ENCODE measurements around the gene IFNL3.

DNA sequence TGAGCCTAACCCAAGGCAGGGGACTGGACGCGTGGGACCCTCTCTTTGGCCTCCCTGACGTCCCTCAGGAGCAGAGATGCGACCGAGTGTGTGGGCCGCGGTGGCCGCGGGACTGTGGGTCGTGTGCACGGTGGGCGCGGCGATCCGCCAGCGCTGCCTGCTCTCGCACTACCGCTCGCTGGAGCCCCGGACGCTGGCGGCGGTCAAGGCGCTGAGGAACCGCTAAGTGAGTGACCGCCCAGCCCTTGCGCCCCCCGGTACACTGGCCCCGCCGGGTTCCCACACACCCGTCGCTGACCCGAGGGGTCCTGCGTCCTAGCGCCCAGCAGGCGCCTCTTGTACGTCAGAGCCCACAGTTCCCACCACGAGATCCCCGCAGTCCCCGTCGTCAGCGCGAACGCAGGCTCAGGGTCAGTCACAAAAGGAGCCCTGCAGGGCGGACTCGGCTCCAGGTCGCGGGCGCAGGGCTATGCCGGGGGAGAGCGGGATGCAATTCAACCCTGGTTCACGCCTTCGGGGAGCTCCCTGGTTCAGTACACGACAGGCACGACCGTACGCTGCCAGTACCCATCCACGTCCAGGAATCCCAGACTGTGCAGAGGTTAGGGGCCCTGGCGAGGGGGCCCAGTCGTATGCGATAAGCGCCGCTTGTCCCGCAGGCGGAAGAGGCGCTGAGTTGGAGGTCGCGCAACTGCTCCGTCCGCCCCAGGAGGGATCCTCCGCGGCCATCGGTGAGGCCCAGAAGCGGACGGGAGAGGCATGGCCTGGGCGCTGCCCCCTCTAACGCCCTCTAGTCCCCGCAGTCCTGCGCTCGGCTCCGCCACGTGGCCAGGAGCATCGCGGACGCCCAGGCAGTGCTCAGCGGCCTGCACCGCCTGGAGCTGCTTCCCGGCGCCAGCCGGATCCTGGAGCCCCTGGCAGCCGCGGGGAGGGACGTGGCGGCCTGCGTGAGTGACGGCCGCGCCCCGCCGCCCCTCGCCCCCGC is 19.8 kb upstream of the IFNL3 start:
- TF ChIP-seq, protein P1, sequence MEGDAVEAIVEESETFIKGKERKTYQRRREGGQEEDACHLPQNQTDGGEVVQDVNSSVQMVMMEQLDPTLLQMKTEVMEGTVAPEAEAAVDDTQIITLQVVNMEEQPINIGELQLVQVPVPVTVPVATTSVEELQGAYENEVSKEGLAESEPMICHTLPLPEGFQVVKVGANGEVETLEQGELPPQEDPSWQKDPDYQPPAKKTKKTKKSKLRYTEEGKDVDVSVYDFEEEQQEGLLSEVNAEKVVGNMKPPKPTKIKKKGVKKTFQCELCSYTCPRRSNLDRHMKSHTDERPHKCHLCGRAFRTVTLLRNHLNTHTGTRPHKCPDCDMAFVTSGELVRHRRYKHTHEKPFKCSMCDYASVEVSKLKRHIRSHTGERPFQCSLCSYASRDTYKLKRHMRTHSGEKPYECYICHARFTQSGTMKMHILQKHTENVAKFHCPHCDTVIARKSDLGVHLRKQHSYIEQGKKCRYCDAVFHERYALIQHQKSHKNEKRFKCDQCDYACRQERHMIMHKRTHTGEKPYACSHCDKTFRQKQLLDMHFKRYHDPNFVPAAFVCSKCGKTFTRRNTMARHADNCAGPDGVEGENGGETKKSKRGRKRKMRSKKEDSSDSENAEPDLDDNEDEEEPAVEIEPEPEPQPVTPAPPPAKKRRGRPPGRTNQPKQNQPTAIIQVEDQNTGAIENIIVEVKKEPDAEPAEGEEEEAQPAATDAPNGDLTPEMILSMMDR (conservative IDR thresholded peaks at IDR 0.05; ENCODE audit: low read length) = no peak
- no peak for TF ChIP-seq EZH2phosphoT487 (IDR thresholded peaks at IDR 0.05; ENCODE audit: borderline replicate concordance)
